ENCODE data around the gene C10orf67. TPM values are rescaled to one million over a fixed set of nuclear protein-coding genes. Genes with fewer than 3 reads are reported as not detected.
A peak's percentile ranks its signal among the peaks of the same experiment; 100 is the strongest.

The C10orf67 gene
- total RNA-seq, 1 experiment from 2014 or later, result not detected

DNA sequence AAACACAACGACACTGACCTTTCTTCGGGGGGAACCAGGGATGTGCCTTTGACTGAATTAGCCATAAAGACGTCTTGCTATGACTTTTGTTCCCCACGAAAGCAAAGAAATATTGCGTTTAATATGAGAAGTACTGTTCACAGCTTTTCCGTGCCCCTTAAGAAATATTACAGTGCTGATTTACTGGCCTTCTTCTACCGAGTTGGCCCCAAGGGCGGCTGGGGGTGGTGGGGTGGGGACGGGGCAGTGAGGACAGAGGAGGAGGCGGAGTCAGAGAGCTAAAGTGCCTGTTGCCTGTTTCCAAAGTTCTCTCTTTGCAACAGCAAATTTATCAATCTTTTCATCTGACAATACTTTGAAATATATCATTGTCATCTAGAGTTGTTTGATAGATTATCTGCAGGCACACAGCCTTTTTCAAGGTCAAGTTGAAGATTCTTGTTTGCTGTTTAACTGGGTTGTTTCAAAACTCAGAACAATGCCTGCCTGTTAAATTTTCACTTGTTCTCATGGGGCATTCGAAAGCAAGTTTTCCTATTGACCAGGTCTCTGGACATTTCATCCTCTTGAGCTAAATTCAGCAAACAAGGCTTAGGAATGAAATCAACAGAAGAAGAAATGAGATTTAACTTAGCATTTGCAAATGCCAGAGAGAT lies 143.5 kb downstream of the C10orf67 start:
- Mint-ChIP-seq H3K27ac (no peak overlapping the region), H3K36me3 (ENCODE audit: insufficient read depth in 1 of 3, low read depth in 3 of 3) (no peaks in the 10 kb centered on the region), H3K9me3 (peaks cover 0 to 5% of the 10 kb centered on the region in 2 experiments; a peak in 2 of 5 replicates), H3K4me1 (peaks cover 27 to 55% of the 10 kb centered on the region in 2 experiments), H3K4me3 (peak overlapping the region in 1 of 2 experiments; percentile 24; a peak in 1 of 5 replicates), H3K27me3 (ENCODE audit: low read depth) (peaks cover 97% of the 10 kb centered on the region)
- Histone ChIP-seq H3K9ac (ENCODE audit: extremely low read depth, insufficient read length, low read length) (no peak overlapping the region), H3T11ph (ENCODE audit: low read length) (no peak overlapping the region), H3K79me2 (ENCODE audit: insufficient read depth, low read length) (no peaks in the 10 kb centered on the region), H2BK120ac (ENCODE audit: low read depth, low read length, poor library complexity, severe bottlenecking) (no peak overlapping the region), H2BK20ac (ENCODE audit: low read depth, low read length, poor library complexity, severe bottlenecking) (no peak overlapping the region), H3K9me3 (ENCODE audit: control insufficient read depth, low read depth, low read length) (no peaks in the 10 kb centered on the region), H4K20me1 (ENCODE audit: control insufficient read depth, insufficient read depth, insufficient read length) (no peaks in the 10 kb centered on the region), H3K79me1 (ENCODE audit: insufficient read depth, low read depth, low read length, poor library complexity, severe bottlenecking) (no peaks in the 10 kb centered on the region), H2BK12ac (ENCODE audit: insufficient read length, low read depth, low read length) (no peak overlapping the region), H3K4ac (ENCODE audit: low read depth, low read length) (no peak overlapping the region), H3K23me2 (ENCODE audit: insufficient read length, low read depth, low read length, poor library complexity, severe bottlenecking) (peaks cover 4% of the 10 kb centered on the region), H2AK5ac (ENCODE audit: insufficient read length, low read length) (no peak overlapping the region), H2AFZ (ENCODE audit: low read length) (no peak overlapping the region), H3K56ac (ENCODE audit: insufficient read length, low read depth, low read length) (no peak overlapping the region), H3K27ac (ENCODE audit: insufficient read length, low read depth, low read length) (no peak overlapping the region), H3K14ac (ENCODE audit: insufficient read depth, low read length) (no peak overlapping the region), H3K27me3 (ENCODE audit: insufficient read depth, low read length) (peaks cover 90% of the 10 kb centered on the region), H3K4me1 (ENCODE audit: insufficient read depth, low read length) (no peaks in the 10 kb centered on the region), H2BK5ac (ENCODE audit: insufficient read length, low read length) (no peak overlapping the region), H4K5ac (ENCODE audit: insufficient read length, low read depth, low read length) (no peak overlapping the region), H4K91ac (ENCODE audit: insufficient read length, low read depth, low read length) (no peak overlapping the region), H3K18ac (ENCODE audit: insufficient read length, low read depth, low read length) (no peak overlapping the region), H3K4me2 (ENCODE audit: insufficient read depth, insufficient read length, low read length) (no peak overlapping the region), H4K8ac (replicated peaks; ENCODE audit: insufficient read length, low read depth, low read length) (no peak overlapping the region), H2BK15ac (ENCODE audit: low read depth, low read length) (no peak overlapping the region), H3K23ac (ENCODE audit: insufficient read length, low read depth, low read length) (no peak overlapping the region)
- WGBS (ENCODE audit: extremely low coverage, insufficient read length, low lambda C conversion rate), result no CpG with 5 or more reads among the region's 11 CpGs
- no peak for TF ChIP-seq CTCF (conservative IDR thresholded peaks at IDR 0.05)
- no peak for DNase-seq

All from H9 (cell line).